Heart left ventricle (tissue), 13 donors: ENCODE data around the gene NEDD9.

Experiments
- CTCF ChIP-seq, 12 donors: fragments of 200-600 bp; sonication (generic) in 4 of 12; IDR thresholded peaks; one replicate each; pipeline versions ENCODE4 v1.5.0 to v1.8.0; 2018 to 2022; ENCODE audit warnings: antibody characterized with exemption in 12 of 12, mild to moderate bottlenecking in 5 of 12
- POLR2A ChIP-seq, 2 donors: fragments of 450-650 bp; IDR thresholded peaks; one replicate each; pipeline ENCODE4 v1.6.1; 2017; ENCODE audit warnings: antibody characterized with exemption in 2 of 2, mild to moderate bottlenecking in 2 of 2, moderate library complexity in 2 of 2
- donor health status: ischemic (EF 13 %, LVEDD 7.1; RV severe dilation, severe dysfunction).
- donor health status: DM: no; HTN: yes; CAD: no.
- donor health status: DM: no; HTN: no; CAD: no.
- donor health status: ischemic (EF 25% LVEDD 6.9; RV normal size, moderate dysfunction).
- donor health status: ischemic (EF 25% LVEDD 5.7; RV mildly dilated, moderate dysfunction).
- donor health status: ischemic (EF 35%, LVEDD 5.7; RV mildly dilated, moderate dysfunction).
- donor health status: nonischemic (EF 11% LVEDD 7.7; RV severe dilation, severe dysfunction).
- donor health status: DM: yes; HTN: yes; CAD: no.
- donor health status: PGD.
- donor health status: ischemic (EF 29% LVEDD 5.4; RV normal size, mild dysfunction).
- donor health status: nonischemic (EF 23%, LVEDD 6.1; RV moderate dilation, normal function).

DNA sequence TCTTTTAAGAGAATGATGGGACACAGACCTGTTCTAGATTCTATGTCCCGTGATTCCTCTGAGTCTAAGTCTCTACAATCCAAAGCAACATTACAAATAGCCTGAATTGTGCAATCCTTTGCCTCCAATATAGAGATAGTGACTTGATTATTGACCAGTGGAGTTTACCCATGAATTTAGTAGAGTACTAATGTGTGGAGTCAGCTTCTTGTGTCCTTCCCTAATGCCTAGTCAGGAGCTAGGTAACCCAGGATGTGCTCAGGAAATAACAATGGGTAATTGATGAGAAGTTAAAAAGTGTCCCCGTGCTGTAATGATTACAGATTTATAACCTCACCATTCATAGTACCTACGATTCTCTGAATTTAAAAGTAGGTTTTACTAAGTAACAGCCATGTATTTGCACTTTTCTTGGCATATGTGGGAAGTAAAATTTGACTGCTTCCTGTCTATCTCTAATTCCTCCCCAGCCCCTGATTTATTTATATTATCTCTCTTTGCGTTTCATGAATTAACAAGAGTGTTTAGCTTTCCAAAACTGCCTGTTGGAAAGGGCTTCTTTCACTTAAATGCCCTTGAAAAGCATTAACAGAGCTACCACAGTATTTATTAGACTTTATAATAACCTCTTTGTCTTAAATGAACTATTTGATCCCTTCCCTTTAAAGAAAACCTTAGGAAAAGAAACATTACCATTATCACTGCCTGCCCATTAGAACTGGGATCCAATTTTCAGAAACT, 30.5 kb downstream of the NEDD9 start:
- TF ChIP-seq CTCF (IDR thresholded peaks at IDR 0.05) (no peak), POLR2A (IDR thresholded peaks at IDR 0.05) (no peak)
